Mucosa of stomach (tissue), 1 donor: ENCODE results near the gene ADGRG1.

Source experiments
- H3K27me3 ChIP-seq: one replicate; pipeline ENCODE4 v1.7.0; 2013; ENCODE audit warnings: mild to moderate bottlenecking, low read length; ENCODE audit not compliant: control insufficient read depth, insufficient read depth
- H3K36me3 ChIP-seq: one replicate; pipeline ENCODE4 v1.7.0; 2013; ENCODE audit warnings: low read length; ENCODE audit not compliant: control insufficient read depth, insufficient read depth
- H3K4me1 ChIP-seq: one replicate; pipeline ENCODE4 v1.7.0; 2013; ENCODE audit warnings: mild to moderate bottlenecking, low read length; ENCODE audit not compliant: control insufficient read depth, insufficient read depth
- H3K4me3 ChIP-seq: one replicate; pipeline ENCODE4 v1.7.0; 2013; ENCODE audit warnings: low read length
- H3K9ac ChIP-seq: one replicate; pipeline ENCODE4 v1.7.0; 2013; ENCODE audit warnings: mild to moderate bottlenecking, low read length, moderate library complexity
- H3K9me3 ChIP-seq: one replicate; pipeline ENCODE4 v1.7.0; 2013; ENCODE audit warnings: mild to moderate bottlenecking, low read length, moderate library complexity; ENCODE audit not compliant: control insufficient read depth
- donor health status: Pancreatic carcinoma.

ADGRG1 gene

DNA sequence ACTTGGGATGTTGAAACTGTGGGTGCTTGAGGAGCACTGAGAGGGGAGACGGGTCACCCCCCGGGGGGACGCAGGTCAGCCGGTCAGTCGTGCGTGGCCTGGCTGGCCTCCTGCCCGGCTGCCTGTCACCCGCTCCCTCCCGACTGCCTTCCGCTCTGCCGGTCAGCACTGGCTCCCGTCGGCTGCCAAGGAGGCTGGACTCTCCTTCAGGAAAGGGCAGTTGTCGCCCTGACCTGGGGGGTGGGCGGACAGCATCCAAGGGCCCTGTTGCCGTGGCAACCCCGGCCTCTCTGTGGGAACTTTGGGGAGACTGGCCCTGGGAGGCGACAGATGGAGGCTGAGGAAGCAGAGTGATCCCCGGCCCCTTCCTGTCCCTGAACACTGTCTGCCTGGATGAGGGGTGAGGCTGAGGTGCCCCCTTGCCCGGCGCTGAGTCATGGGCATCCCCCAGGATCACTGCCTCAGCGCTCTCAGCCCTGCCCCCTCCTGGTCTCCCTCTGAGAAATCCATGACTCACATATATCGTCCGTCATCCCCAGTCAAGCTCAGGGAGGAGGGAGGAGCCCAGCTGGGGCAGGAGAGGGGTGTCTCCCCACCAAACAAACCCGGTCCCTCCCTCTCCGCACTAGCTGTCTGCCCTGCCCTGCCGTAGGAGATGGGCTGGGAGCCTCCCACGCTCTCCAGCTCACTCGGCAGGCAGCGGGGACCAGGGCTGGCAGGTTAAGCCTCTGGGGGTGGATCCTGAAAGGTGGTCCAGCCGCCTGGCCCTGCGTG, at the start of gene ADGRG1:
Gene ADGRG1 (plus strand): TSS at position 623 of the 774 bp plus-strand sequence. CDS start 21,658 bp downstream, outside the sequence.
- peak within 1 kb of the TSS; percentile 56 for H3K9ac ChIP-seq
- peaks cover 10% of the 10 kb centered on the region for H3K27me3 ChIP-seq
- H3K4me3 ChIP-seq, result no peak within 1 kb of the TSS
- peaks cover 69% of the 10 kb centered on the region for H3K4me1 ChIP-seq
- no peaks in the 10 kb centered on the region for H3K36me3 ChIP-seq
- no peaks in the 10 kb centered on the region for H3K9me3 ChIP-seq

DNA sequence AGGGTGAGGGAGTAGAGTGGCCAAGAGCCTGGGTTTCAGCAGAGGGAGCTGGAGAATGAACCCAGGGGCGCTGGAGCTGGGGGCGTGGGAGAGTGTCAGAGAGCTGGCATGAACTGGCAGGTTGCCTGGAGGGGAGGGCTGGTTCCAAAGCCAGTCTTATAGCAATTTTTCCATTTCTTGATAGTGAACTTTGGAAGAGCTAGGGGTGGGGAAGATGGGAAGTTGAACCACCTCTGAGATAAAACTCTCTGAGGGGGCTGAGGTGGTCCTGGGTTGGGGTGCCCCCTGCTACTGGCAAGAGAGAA, 49.1 kb upstream of the ADGRG1 start:
- no peak overlapping the region for H3K4me3 ChIP-seq
- no peaks in the 10 kb centered on the region for H3K4me1 ChIP-seq
- no peaks in the 10 kb centered on the region for H3K27me3 ChIP-seq
- H3K9me3 ChIP-seq, result no peaks in the 10 kb centered on the region
- no peaks in the 10 kb centered on the region for H3K36me3 ChIP-seq
- no peak overlapping the region for H3K9ac ChIP-seq

DNA sequence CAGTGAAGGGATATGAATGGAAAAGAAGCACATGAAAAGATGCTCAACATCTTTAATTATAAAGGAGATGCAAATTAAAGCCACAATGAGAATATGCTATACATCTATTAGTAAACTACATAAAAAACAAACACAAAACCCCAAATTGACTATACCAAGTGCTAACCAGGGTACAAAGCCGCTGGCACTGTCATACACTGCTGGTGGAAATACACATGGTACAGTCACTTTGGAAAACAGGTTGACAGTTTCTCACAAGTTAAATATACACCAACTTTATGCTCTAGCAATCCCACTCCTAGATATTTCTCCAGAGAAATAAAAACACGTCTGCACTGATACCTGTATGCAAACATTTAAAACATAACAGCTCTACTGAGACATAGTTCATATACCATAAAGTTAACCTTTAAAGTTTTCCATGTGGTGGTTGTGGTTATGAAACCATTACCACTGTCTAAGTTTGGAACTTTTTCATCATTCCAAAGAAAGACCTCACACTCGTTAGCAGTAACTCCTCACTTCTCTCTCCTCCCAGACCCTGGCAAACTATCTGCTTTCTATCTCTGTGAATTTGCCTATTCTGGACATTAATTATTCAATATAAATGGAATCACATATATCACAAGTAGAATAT, 43.3 kb upstream of the ADGRG1 start:
- no peaks in the 10 kb centered on the region for H3K27me3 ChIP-seq
- H3K4me1 ChIP-seq, result peaks cover under 1% of the 10 kb centered on the region
- H3K9me3 ChIP-seq, result no peaks in the 10 kb centered on the region
- H3K9ac ChIP-seq, result no peak overlapping the region
- no peak overlapping the region for H3K4me3 ChIP-seq
- no peaks in the 10 kb centered on the region for H3K36me3 ChIP-seq

DNA sequence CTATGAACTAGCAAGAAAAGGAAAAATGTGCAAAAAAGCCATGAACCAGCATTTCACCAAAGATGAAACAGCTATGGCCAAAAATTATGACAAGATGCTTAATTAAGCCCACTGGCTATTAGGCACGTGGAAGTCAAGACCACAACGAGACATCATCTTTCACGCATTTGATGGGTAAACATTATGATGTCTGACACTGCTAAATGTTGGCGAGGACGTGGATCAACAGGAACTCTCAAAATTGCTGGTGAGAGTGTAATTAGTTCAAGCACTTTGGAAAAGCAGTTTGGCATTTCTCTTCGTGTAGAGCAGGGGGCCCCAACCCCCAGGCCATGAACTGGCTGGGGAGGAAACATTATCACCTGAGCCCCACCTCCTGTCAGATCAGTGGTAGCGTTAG, 39.6 kb upstream of the ADGRG1 start:
- Histone ChIP-seq H3K9me3 (no peaks in the 10 kb centered on the region), H3K27me3 (no peaks in the 10 kb centered on the region), H3K9ac (no peak overlapping the region), H3K36me3 (no peaks in the 10 kb centered on the region), H3K4me3 (no peak overlapping the region), H3K4me1 (peaks cover 27% of the 10 kb centered on the region)

DNA sequence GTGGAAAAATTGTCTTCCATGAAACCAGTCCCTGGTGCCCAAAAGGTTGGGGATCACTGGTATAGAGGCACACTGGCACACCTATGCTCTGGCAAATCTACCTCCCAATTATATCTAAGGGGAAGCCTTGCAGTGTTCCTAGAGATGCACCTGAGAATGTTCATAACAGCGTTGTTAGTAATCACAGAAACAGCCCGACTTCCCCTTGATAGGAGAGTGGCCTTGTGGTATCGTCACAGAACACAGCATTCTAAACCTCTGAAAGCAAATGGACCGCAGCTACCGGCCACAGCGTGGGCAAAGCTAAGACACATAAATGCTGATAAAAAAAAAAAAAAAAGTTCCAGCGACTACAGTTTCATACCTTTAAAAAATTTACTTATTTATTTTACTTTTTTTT, 39.1 kb upstream of the ADGRG1 start:
- H3K4me1 ChIP-seq, result peaks cover 27% of the 10 kb centered on the region
- H3K9me3 ChIP-seq, result no peaks in the 10 kb centered on the region
- no peaks in the 10 kb centered on the region for H3K27me3 ChIP-seq
- no peak overlapping the region for H3K4me3 ChIP-seq
- no peak overlapping the region for H3K9ac ChIP-seq
- no peaks in the 10 kb centered on the region for H3K36me3 ChIP-seq

DNA sequence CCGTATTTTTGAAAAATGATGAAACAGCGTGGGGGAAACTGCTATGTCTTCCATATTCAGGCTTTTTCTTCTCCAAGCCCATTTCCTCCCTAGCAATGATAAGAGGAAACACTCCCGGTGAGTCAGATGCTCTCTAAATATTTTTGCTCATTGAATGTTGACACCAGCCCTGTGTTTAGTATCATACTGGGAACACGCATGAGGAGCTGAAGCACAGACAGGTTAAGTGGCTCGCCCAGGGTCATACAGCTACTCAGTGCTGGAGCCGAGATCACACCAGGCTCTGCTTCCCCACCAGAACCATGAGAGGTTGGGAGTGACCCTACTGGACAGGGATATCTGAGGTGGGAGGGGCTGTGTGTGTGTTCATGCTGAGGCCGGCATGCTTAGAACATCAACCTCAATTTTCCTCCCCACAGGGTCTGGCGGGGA, 37.8 kb upstream of the ADGRG1 start:
- no peaks in the 10 kb centered on the region for H3K9me3 ChIP-seq
- H3K27me3 ChIP-seq, result no peaks in the 10 kb centered on the region
- H3K36me3 ChIP-seq, result no peaks in the 10 kb centered on the region
- H3K4me3 ChIP-seq, result no peak overlapping the region
- H3K9ac ChIP-seq, result no peak overlapping the region
- H3K4me1 ChIP-seq, result peaks cover 27% of the 10 kb centered on the region

DNA sequence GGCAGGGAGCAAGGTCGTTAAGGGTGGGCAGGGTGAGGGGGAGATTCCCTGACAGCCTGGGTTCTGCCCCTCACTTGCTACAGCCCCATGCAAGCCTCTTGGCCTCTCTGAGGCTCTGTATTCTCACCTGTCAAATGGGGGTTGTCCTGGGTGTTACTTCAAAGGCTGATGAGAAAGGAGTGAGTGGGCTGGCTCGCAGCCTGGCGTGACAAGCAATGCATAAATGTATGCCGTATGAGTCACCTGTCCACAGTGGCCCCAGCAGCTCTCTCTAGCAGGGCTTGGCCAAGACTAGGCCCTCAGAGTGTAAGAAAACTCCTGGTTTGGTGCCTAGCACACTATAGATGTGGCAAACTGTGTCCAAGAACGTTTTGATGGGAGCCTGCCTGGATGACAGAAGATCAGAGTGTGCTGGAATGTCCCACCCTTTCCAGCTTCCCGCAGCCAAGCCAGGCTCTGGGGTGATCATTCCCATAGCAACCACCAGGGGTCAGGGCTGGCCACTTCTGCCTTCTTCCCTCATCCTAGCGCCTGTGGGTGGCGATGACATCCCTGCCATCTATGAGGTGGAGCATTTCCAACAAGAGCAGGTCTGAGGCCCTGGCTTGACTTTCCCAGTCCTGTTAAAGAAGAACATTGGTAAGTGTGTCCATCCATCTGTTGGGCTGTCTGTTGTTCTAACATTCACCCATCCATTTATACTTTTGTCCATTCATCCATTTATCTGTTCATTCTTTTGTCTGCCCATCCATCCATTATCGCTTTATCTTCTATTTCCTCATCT, 37.2 kb upstream of the ADGRG1 start:
- Histone ChIP-seq H3K27me3 (no peaks in the 10 kb centered on the region), H3K4me1 (peaks cover 27% of the 10 kb centered on the region), H3K9me3 (no peaks in the 10 kb centered on the region), H3K4me3 (no peak overlapping the region), H3K36me3 (no peaks in the 10 kb centered on the region), H3K9ac (no peak overlapping the region)

DNA sequence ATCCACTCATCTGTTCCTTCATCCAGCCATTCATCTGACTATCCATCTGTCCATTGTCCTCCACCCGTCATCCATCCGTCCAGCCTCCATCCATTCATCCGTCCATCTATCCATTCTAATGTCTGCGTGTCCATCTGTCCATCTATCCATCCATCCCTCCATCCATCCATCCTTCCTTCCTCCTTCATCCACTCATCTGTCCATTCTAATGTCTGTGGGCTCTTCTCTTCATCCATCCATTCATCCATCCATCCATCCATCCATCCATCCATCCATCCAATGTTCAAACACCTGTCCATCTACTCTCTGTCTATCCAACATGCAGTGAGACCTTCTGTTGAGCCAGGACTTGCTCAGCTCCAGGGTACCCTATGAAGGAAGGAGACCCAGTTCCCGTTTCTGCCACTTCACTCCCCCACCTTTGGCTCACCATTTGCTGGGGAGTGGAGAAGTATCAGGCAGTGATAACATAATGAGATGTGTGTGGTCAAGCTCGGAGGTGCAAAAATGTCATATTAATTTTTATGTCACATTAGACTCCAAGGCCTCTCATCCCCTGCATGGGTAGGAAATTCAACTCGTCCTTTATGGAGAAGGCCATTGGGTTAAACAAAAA, 36.5 kb upstream of the ADGRG1 start:
- H3K4me3 ChIP-seq, result no peak overlapping the region

DNA sequence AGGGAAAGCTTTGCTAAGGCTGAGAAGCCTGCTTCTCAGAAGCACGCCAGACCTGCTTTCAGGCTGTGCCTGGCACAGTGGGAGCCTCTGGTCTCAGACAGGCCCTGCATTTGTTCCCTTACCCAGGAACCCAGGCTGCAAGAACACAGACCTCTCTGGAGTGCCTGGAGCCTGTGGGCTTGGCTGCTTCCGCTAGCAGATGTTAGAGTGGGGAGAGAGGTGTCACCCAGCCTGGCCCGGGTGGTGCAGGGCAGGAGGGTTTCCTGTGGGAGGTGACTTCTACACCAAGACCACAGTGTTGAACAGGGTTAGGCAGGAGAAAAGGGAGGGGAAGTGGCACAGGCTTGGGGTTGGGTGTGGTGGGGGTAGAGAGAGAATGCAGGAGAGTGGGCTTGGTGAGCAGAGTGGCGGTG, 35.8 kb upstream of the ADGRG1 start:
- peaks cover 27% of the 10 kb centered on the region for H3K4me1 ChIP-seq
- no peaks in the 10 kb centered on the region for H3K27me3 ChIP-seq
- H3K36me3 ChIP-seq, result no peaks in the 10 kb centered on the region
- H3K4me3 ChIP-seq, result no peak overlapping the region
- no peaks in the 10 kb centered on the region for H3K9me3 ChIP-seq
- no peak overlapping the region for H3K9ac ChIP-seq

More for the DNA sequence above, 36.5 kb upstream of the ADGRG1 start:
- Histone ChIP-seq H3K9ac (no peak overlapping the region), H3K4me1 (peaks cover 27% of the 10 kb centered on the region), H3K27me3 (no peaks in the 10 kb centered on the region), H3K9me3 (no peaks in the 10 kb centered on the region), H3K36me3 (no peaks in the 10 kb centered on the region)

DNA sequence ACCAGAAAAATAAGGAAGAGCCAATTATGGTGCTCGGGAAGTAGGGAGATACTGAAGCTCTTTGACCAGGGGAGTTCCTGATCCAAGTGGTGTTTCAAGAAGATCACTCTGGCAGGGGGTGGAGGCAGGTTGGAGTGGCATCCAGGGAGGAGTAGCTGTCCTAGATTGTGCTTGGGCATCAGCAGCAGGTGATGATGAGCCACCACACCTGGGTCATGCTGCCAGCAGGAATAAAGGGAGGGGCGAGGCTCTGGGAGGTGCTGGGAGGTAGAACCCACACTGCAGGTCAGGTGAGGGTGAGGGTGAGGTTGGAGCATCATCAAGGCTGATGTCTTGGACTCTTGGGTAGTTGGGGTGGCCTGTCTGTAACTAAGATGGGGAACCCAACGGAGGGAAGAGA, 35.4 kb upstream of the ADGRG1 start:
- Histone ChIP-seq H3K9me3 (no peaks in the 10 kb centered on the region), H3K4me3 (no peak overlapping the region), H3K36me3 (no peaks in the 10 kb centered on the region), H3K27me3 (no peaks in the 10 kb centered on the region), H3K9ac (no peak overlapping the region), H3K4me1 (peaks cover 27% of the 10 kb centered on the region)

DNA sequence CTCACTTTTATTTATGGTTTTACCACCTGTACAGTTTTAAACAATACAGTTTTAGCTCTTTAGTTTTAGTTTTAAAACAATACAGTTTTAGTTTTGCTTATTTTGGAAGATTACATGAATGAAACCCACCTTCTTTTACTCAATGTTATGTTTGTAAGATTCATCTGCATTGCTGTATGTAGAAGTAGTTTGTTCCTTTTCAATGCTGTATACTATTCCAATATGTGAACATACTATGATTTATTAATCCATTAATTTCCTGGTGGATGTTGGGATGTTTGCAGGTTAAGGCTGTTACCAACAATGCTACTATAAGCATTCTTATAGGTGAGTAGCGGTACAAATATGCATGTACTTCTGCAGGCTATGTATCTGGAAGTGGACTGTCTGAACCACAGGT, 34.4 kb upstream of the ADGRG1 start:
- Histone ChIP-seq H3K27me3 (no peaks in the 10 kb centered on the region), H3K9me3 (no peaks in the 10 kb centered on the region), H3K36me3 (no peaks in the 10 kb centered on the region), H3K9ac (no peak overlapping the region), H3K4me1 (peaks cover 27% of the 10 kb centered on the region), H3K4me3 (no peak overlapping the region)
